ENCODE data around the gene RARRES2. TPM values are rescaled to one million over a fixed set of nuclear protein-coding genes. Genes with fewer than 3 reads are reported as not detected.
"Not testable (repeated sequence)": the region's sequence is repeated elsewhere in the genome, so short reads cannot be mapped to it uniquely, and the experiment has no call there.

RARRES2 gene
- not detected in 2 replicates for total RNA-seq (2014; rRNA removed; shearing (Covaris generic); ENCODE audit: low replicate concordance)

DNA sequence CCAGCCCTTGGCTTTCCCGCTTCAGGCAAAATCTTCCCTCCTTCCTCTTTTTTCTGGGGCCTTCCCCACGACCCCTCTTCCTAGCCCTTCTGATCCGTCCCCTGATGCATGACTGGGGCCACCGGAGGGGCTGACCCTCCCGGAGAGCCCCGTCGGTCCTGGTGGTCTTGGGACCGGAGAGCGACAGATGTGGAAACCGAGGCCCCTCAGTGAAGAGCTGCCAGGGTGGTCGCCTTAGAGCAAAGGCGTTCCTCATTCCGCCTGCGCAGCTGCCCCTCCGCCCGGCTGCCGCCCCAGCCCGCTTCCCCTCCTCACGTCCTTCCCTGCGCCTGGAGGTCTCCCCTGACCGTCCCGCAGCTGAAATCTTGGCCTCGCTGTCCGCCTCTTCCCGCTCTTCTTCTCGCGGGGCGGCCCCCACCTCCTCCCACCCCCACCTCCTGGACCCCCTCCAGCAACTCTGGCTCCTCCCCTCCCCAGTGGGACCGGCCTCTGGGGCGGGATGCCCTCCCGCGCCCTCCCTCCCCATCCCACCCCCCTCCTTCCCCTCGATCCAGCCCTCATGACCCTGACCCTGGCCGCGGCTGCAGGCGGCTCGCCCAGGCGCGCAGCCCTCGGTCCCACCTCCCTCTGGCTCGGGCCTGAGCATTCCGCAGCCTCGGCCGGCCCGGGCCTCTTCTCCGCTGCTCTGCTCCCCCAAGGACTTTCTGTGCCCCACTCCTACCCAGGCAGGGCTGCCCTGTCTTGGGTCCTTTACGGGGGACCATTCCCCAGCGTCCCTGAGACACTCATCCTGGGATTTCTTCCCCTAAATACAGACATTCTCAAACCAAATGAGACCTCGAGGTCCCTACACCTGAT is at the start of gene RARRES2:
Gene RARRES2, minus strand, starts transcription at position 367 of the 858 bp plus-strand sequence. CDS start 1,020 bp downstream, outside the sequence.
- DNase-seq, result no peak
- no peak within 1 kb of the TSS for H3K4me3 ChIP-seq
- H3K9me3 ChIP-seq, result peaks cover 3% of the 10 kb centered on the region; the same call in 1 of the 2 replicates
- H3K27me3 ChIP-seq, result no peaks in the 10 kb centered on the region
- no peaks in the 10 kb centered on the region for H3K36me3 ChIP-seq

DNA sequence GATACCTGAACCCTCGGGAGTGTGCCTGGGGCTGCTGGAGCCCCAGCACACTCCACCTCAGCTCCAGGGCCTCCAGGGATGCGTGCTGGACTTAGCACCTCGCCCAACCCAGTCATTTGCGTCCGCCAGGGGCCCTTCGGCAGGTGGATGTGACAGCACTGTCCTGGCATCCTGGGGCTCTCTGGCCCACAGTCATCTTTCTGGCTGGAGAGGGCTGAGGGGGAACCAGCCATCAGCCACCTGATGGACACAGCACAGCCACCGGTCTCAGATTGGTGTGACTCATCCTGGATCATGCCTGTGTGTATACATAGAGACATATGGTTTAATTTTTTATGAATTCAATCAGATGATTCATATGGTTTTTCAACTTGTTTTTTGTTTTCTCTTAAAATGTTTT is 48.8 kb upstream of the RARRES2 start:
- DNase-seq, result peak; percentile 27
- H3K27me3 ChIP-seq, result no peaks in the 10 kb centered on the region
- no peak overlapping the region for H3K4me3 ChIP-seq
- no peaks in the 10 kb centered on the region for H3K9me3 ChIP-seq
- H3K36me3 ChIP-seq, result no peaks in the 10 kb centered on the region

DNA sequence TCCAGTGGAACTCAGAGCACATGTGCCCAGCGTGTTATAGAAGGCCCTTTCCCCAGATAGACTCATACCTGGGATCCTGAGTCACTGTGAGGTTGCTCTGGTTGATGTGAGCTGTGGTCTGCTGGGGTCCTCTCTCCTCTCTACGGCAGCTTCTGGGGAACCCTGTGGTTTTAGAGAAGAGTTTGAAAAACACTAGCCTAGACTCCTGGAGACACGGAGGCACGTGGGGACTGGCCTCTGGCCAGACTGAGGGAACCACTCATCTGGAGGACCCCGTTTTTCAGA is 48.0 kb upstream of the RARRES2 start:
- no peaks in the 10 kb centered on the region for H3K27me3 ChIP-seq
- no peaks in the 10 kb centered on the region for H3K9me3 ChIP-seq
- H3K36me3 ChIP-seq, result no peaks in the 10 kb centered on the region
- no peak overlapping the region for H3K4me3 ChIP-seq
- no peak for DNase-seq

- no peaks in the 10 kb centered on the region for H3K9me3 ChIP-seq
- no peak overlapping the region for H3K4me3 ChIP-seq
- DNase-seq, result peak; percentile 62
- no peaks in the 10 kb centered on the region for H3K36me3 ChIP-seq
- H3K27me3 ChIP-seq, result no peaks in the 10 kb centered on the region
Observed at GRCh38 chr7:150388709-150389531, 47.5 kb upstream of the RARRES2 start.

- no peaks in the 10 kb centered on the region for H3K9me3 ChIP-seq
- H3K4me3 ChIP-seq, result no peak overlapping the region
- H3K27me3 ChIP-seq, result no peaks in the 10 kb centered on the region
- no peaks in the 10 kb centered on the region for H3K36me3 ChIP-seq
- no peak for DNase-seq
Observed at GRCh38 chr7:150388306-150388705, 46.9 kb upstream of the RARRES2 start.

DNA sequence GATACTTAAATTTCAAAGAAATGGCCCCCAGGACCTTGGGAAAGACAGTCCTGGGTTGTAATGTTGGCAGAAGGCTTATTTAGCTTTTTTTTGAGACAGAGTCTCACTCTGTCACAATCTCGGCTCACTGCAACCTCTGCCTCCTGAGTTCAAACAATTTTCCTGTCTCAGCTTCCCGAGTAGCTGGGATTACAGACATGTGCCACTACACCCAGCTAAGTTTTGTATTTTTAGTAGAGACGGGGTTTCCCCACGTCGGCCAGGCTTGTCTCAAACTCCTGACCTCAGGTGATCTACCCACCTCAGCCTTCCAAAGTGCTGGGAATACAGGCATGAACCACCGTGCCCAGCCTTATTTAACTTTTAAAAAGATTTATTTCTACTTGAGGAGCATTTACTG is 44.5 kb upstream of the RARRES2 start:
- H3K9me3 ChIP-seq, H3K4me3 ChIP-seq, DNase-seq, H3K27me3 ChIP-seq, H3K36me3 ChIP-seq: not testable (repeated sequence)

- no peaks in the 10 kb centered on the region for H3K27me3 ChIP-seq
- no peak for DNase-seq
- H3K4me3 ChIP-seq, result no peak overlapping the region
- no peaks in the 10 kb centered on the region for H3K9me3 ChIP-seq
- no peaks in the 10 kb centered on the region for H3K36me3 ChIP-seq
Observed at GRCh38 chr7:150385302-150385723, 43.9 kb upstream of the RARRES2 start.

- H3K27me3 ChIP-seq, result no peaks in the 10 kb centered on the region
- DNase-seq, result no peak
- H3K4me3 ChIP-seq, result no peak overlapping the region
- no peaks in the 10 kb centered on the region for H3K36me3 ChIP-seq
- H3K9me3 ChIP-seq, result no peaks in the 10 kb centered on the region
Observed at GRCh38 chr7:150384406-150385301, 43.2 kb upstream of the RARRES2 start.

- Histone ChIP-seq H3K27me3 (no peaks in the 10 kb centered on the region), H3K9me3 (no peaks in the 10 kb centered on the region), H3K36me3 (no peaks in the 10 kb centered on the region), H3K4me3 (no peak overlapping the region)
- no peak for DNase-seq
Observed at GRCh38 chr7:150383710-150384397, 42.4 kb upstream of the RARRES2 start.

DNA sequence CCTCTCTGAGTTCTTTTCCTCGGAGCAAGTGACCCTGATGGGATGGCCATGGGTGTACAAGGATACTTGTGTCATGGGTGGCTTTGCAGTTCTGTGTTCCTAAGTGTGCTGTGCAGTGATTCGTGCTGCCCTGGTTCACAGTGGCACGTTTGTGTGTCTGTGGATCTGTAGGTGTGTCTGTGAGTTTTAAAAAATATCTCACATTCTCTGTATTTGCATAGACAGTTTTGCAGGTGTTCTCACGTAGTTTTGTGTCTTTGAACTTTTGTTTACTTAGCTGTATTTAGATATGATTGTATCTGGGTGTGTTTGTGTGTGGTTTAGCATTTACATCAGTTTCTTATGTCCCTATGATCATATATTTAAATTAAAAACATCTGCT is 41.4 kb upstream of the RARRES2 start:
- no peaks in the 10 kb centered on the region for H3K27me3 ChIP-seq
- DNase-seq, result no peak
- H3K4me3 ChIP-seq, result no peak overlapping the region
- no peaks in the 10 kb centered on the region for H3K36me3 ChIP-seq
- H3K9me3 ChIP-seq, result no peaks in the 10 kb centered on the region

GRCh38 chr7:150382123-150382843 is 40.9 kb upstream of the RARRES2 start:
- H3K27me3 ChIP-seq, result no peaks in the 10 kb centered on the region
- H3K4me3 ChIP-seq, result no peak overlapping the region
- no peaks in the 10 kb centered on the region for H3K9me3 ChIP-seq
- H3K36me3 ChIP-seq, result no peaks in the 10 kb centered on the region
- no peak for DNase-seq

DNA sequence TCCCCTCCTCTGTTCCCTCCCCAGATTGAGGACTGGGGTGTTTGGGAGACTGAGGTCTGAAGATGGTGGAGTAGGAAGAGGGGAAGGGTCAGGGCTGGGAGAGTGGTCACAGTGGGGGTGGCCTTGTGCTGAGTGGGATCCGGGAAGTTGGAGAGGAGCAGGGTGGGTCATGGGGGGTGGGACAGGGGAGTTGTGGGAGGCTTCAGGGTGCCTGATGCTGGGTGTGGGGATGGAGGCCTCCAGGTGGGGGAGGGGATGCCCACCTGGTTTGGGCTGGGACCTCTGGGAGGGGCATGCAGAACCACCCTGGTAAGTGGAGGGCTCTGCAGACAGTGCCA is 40.3 kb upstream of the RARRES2 start:
- Histone ChIP-seq H3K9me3 (no peaks in the 10 kb centered on the region), H3K27me3 (no peaks in the 10 kb centered on the region), H3K4me3 (no peak overlapping the region), H3K36me3 (no peaks in the 10 kb centered on the region)
- DNase-seq, result no peak

DNA sequence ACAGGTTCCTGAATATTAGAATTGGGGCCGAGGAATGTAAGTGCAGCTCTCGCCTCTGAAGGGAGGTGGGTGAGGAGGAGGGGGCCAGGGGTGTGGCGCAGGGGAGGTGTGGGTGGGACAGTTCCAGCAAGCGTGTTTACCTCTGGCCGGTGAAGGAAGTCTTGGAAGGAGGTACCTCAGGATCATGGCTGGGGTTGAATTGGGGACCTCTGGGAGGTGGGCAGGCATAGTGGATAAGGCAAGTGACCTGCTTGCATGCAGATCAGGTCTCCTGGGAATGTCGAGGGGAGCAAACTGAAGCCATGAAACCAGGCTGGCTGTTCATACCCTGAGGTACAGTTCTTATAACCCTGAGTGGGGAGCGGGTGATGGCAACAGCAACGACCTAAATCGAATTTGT is 39.7 kb upstream of the RARRES2 start:
- Histone ChIP-seq H3K4me3 (no peak overlapping the region), H3K9me3 (no peaks in the 10 kb centered on the region), H3K36me3 (no peaks in the 10 kb centered on the region), H3K27me3 (no peaks in the 10 kb centered on the region)
- DNase-seq, result no peak

- Histone ChIP-seq H3K4me3 (no peak overlapping the region; the same call in 1 of the 2 replicates), H3K9me3 (no peaks in the 10 kb centered on the region), H3K27me3 (no peaks in the 10 kb centered on the region), H3K36me3 (no peaks in the 10 kb centered on the region)
- no peak for DNase-seq
Observed at GRCh38 chr7:150380463-150380862, 39.0 kb upstream of the RARRES2 start.

DNA sequence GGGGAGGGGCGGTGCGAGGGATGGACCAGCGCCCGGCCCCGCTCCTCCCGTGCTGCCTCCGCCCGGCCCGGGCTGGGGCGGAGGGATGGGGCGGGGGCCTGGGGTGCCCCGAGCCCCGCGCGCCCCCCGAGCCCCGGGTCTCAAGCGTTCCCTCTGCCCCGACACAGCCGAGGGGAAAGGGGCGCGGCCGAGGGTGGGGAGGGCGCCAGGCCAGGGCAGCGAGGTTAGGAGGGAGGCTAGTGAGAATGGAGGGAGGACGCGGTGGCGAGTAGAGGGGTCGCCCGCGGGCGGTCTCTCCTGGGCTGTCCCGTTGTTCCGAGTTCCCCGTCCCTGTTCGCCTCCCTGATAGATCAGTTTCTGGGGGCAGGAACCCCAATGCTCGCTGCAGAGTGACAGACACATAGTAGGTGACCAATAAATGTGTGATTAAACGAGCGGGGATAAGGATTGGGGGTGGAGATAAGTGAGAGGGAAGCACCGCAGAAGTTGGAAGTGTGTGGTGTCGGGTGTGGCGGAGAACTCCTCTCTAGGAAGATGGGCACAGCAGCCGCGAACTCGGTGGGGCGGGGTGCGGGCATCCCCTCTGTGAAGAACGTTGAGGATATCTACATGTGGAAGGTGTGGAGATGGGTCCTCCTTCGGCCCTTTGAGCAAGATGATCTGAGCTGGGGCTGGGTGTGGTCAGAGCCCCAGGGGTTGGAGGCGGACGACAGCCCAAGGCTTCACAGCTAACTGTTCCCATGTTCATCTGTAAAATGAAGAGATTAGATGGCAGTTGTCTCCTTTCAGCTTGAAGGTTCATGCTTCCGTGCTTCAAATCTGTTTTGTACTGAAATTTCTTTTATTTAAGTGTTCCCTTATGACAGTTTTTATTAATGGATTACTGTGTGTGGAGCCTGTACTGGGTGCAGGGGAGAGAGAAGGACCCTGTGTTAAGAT is 38.3 kb upstream of the RARRES2 start:
- peak overlapping the region; percentile 67 for H3K4me3 ChIP-seq
- no peaks in the 10 kb centered on the region; the same call in 1 of the 2 replicates for H3K36me3 ChIP-seq
- DNase-seq, result peak; percentile 27
- H3K27me3 ChIP-seq, result no peaks in the 10 kb centered on the region
- H3K9me3 ChIP-seq, result no peaks in the 10 kb centered on the region
